ENCODE results near the gene POF1B. TPM values are rescaled to one million over a fixed set of nuclear protein-coding genes. Genes with fewer than 3 reads are reported as not detected.

The POF1B gene
- total and polyA plus RNA-seq, 2 of the 4 experiments (the other 2 are of a cell fraction): not detected

- dilution Hi-C loops (cut with HindIII; ENCODE audit: low sequenced_read_pairs, unreplicated experiment): no loop called here
- no peak for ATAC-seq (ENCODE audit: low read depth)
- ChIA-PET POLR2A (ENCODE audit: unreplicated experiment) (no interaction called here), CTCF (no interaction called here)
- no peak overlapping the region for H2BK15ac ChIP-seq (ENCODE audit: low read depth, low read length)
- H4K20me1 ChIP-seq (ENCODE audit: insufficient read depth, low read length): no peaks in the 10 kb centered on the region
- BruUV-seq (replicated peaks): no TSS peak
- H3K4me3 ChIP-seq (ENCODE audit: insufficient read depth, low read depth, low read length): no peak overlapping the region
- no peak overlapping the region for H3K27ac ChIP-seq (ENCODE audit: insufficient read depth, low read length)
- H4K91ac ChIP-seq (ENCODE audit: insufficient read depth, low read depth, low read length): no peak overlapping the region
- no peaks in the 10 kb centered on the region for H3K9me1 ChIP-seq (ENCODE audit: insufficient read depth, low read length)
- H2AK5ac ChIP-seq (ENCODE audit: low read depth, low read length): no peak overlapping the region
- no peak overlapping the region for H2BK20ac ChIP-seq (ENCODE audit: low read depth, low read length)
- no peaks in the 10 kb centered on the region for H3K9me3 ChIP-seq (ENCODE audit: control insufficient read depth, insufficient read depth, low read length)
- no peak overlapping the region for H3K56ac ChIP-seq (ENCODE audit: extremely low read depth, insufficient read depth, low read length)
- no peak overlapping the region for H3K9ac ChIP-seq (ENCODE audit: low read depth, low read length)
- H3K18ac ChIP-seq (ENCODE audit: low read depth, low read length): no peak overlapping the region
- no peaks in the 10 kb centered on the region for H3K27me3 ChIP-seq (ENCODE audit: control insufficient read depth, insufficient read depth, low read length)
- H4K8ac ChIP-seq (ENCODE audit: low read depth in 2 of 2, low read length in 2 of 2): no peak overlapping the region
- no peaks in the 10 kb centered on the region for H3K36me3 ChIP-seq (ENCODE audit: control insufficient read depth, insufficient read depth, low read length)
- H3K23ac ChIP-seq (ENCODE audit: low read depth, low read length): no peak overlapping the region
- no peak overlapping the region for H4K5ac ChIP-seq (ENCODE audit: low read depth, low read length)
- H3K14ac ChIP-seq (replicated peaks; ENCODE audit: low read depth, low read length): no peak overlapping the region
- H2AFZ ChIP-seq (replicated peaks; ENCODE audit: low read length, poor library complexity): no peak overlapping the region
- H3K4me1 ChIP-seq (ENCODE audit: control insufficient read depth, insufficient read depth, low read length): no peaks in the 10 kb centered on the region
- in situ Hi-C loops (cut with MboI; ENCODE audit: low sequenced_read_pairs): no loop called here
- TF ChIP-seq RCOR1 (IDR thresholded peaks at IDR 0.05; ENCODE audit: insufficient replicate concordance, low read length): no peak
- TF ChIP-seq FOS (IDR thresholded peaks at IDR 0.05; ENCODE audit: low read depth, low read length): no peak
- TF ChIP-seq POLR2A (IDR thresholded peaks at IDR 0.05; ENCODE audit: low read depth, low read length): no peak
- TF ChIP-seq ELK1 (IDR thresholded peaks at IDR 0.05; ENCODE audit: borderline replicate concordance, low read depth, low read length): no peak
- no peak for TF ChIP-seq USF2 (IDR thresholded peaks at IDR 0.05; ENCODE audit: low read depth, low read length)
- TF ChIP-seq CEBPB (IDR thresholded peaks at IDR 0.05; ENCODE audit: low read depth, low read length): no peak
- TF ChIP-seq MAZ (IDR thresholded peaks at IDR 0.05; ENCODE audit: borderline replicate concordance, low read depth, low read length): no peak
- TF ChIP-seq SMC3 (IDR thresholded peaks at IDR 0.05; ENCODE audit: low read depth, low read length): no peak
- TF ChIP-seq CTCF (conservative IDR thresholded peaks at IDR 0.05; ENCODE audit: low read depth, low read length): no peak
- no peak for TF ChIP-seq MXI1 (IDR thresholded peaks at IDR 0.05; ENCODE audit: borderline replicate concordance, low read depth, low read length)
- no peak for TF ChIP-seq BHLHE40 (IDR thresholded peaks at IDR 0.05; ENCODE audit: low read depth, low read length)
- no peak for TF ChIP-seq NFE2L2 (IDR thresholded peaks at IDR 0.05; ENCODE audit: low read depth, low read length)
- TF ChIP-seq RFX5 (IDR thresholded peaks at IDR 0.05; ENCODE audit: low read depth, low read length): no peak
- no peak for TF ChIP-seq CHD1 (IDR thresholded peaks at IDR 0.05; ENCODE audit: low read depth, low read length)
- no peak for TF ChIP-seq RAD21 (IDR thresholded peaks at IDR 0.05; ENCODE audit: low read length)
- TF ChIP-seq MAFK (IDR thresholded peaks at IDR 0.05; ENCODE audit: low read depth, low read length): no peak
- no CpG with 5 or more reads among the region's 3 CpGs for WGBS, 2 experiments (ENCODE audit: extremely low coverage in 2 of 2, insufficient read length in 1 of 2)
- no peaks in the 10 kb centered on the region for H3K79me1 ChIP-seq (ENCODE audit: low read depth in 1 of 2, low read length in 2 of 2)
- H2BK120ac ChIP-seq (ENCODE audit: low read depth, low read length): no peak overlapping the region
- DNase-seq: no peak
- no peak overlapping the region for H3K4me2 ChIP-seq (ENCODE audit: low read depth, low read length)
- no peak overlapping the region for H2AK9ac ChIP-seq (replicated peaks; ENCODE audit: low read depth, low read length, poor library complexity)
- no peak overlapping the region for H3K4ac ChIP-seq (ENCODE audit: low read depth, low read length)
- intact Hi-C loops (cut with micrococcal nuclease): no loop called here
- H2BK5ac ChIP-seq (ENCODE audit: low read depth, low read length, poor library complexity, severe bottlenecking): no peak overlapping the region
Observed at GRCh38 chrX:85303544-85303943, 75.9 kb downstream of the POF1B start.
